Neural progenitor cell (in vitro differentiated cells): Measurements from ENCODE around the gene OR52W1.

Experiments used
- EZH2 ChIP-seq: fragments of 200-600 bp; sonication (generic); IDR thresholded peaks from 2 replicates; pipeline ENCODE4 v1.6.1; 2017; ENCODE audit warnings: antibody characterized with exemption, mild to moderate bottlenecking, moderate library complexity
- TF ChIP-seq, protein P1 (sequence below): fragments of 200-600 bp; sonication (generic); IDR thresholded peaks from 2 replicates; pipeline ENCODE4 v1.5.1; 2017; ENCODE audit warnings: antibody characterized with exemption, mild to moderate bottlenecking

- TF ChIP-seq EZH2 = no peak
- TF ChIP-seq, protein P1, sequence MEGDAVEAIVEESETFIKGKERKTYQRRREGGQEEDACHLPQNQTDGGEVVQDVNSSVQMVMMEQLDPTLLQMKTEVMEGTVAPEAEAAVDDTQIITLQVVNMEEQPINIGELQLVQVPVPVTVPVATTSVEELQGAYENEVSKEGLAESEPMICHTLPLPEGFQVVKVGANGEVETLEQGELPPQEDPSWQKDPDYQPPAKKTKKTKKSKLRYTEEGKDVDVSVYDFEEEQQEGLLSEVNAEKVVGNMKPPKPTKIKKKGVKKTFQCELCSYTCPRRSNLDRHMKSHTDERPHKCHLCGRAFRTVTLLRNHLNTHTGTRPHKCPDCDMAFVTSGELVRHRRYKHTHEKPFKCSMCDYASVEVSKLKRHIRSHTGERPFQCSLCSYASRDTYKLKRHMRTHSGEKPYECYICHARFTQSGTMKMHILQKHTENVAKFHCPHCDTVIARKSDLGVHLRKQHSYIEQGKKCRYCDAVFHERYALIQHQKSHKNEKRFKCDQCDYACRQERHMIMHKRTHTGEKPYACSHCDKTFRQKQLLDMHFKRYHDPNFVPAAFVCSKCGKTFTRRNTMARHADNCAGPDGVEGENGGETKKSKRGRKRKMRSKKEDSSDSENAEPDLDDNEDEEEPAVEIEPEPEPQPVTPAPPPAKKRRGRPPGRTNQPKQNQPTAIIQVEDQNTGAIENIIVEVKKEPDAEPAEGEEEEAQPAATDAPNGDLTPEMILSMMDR = no peak
These were observed 7.6 kb downstream of the OR52W1 start for GRCh38 chr11:6206456-6207180.
